ENCODE data around the gene PHAF1. TPM values are rescaled to one million over a fixed set of nuclear protein-coding genes. Genes with fewer than 3 reads are reported as not detected.

Gene PHAF1
- total RNA-seq, 1 donor from 2014 or later = 18.7 TPM

DNA sequence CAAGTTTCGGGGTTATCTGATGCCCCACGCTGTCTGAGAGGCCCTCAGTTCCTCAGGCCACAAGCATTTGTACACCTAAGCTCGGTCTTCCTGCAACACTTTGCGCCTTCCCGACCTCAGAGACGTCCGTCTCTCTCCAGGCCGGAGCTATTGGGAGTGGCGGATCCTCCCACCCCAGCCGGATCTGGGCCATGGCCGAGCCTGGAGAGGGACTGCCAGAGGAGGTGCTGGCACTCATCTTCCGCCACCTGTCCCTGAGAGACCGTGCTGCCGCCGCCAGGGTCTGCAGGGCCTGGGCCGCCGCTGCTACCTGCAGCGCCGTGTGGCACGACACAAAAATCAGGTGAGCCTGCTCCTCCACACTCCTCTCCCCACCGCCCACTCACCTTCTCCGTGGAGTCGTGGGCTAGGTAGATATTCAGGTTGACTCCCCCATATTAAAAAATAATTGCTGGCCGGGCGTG, 51.9 kb downstream of the PHAF1 start:
- intact Hi-C loops (cut with micrococcal nuclease) = loop anchor here (2.0 kb wide), 1 partner anchor 13 kb away; no protein-coding TSS in a partner anchor

DNA sequence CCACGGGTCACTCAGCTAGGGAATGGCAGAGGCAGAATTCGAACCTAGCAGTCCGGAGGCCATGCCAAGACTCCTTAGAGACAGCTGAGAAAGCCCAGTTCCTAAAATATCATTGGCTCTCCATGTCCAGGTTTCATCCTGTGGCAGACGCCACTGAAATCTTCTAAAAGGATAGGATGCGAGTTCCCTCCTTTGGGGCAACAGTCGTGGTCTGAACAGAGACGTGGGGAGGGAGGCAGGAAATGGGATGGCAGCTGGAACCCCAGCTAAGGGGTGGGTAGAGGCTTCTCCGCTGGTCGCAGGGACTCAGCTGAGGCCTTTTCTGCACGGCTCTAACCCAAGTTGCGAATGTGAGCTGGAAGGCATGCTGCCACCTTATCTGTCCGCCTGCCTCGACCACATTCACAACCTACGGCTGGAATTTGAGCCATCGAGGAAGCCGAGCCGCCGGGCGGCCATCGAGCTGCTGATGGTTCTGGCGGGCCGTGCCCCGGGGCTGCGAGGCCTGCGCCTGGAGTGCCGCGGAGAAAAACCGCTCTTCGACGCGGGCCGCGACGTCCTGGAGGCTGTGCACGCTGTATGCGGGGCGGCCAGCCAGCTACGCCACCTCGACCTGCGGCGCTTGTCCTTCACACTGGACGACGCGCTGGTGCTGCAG, 52.9 kb downstream of the PHAF1 start:
- intact Hi-C loops (cut with micrococcal nuclease) = no loop called here

DNA sequence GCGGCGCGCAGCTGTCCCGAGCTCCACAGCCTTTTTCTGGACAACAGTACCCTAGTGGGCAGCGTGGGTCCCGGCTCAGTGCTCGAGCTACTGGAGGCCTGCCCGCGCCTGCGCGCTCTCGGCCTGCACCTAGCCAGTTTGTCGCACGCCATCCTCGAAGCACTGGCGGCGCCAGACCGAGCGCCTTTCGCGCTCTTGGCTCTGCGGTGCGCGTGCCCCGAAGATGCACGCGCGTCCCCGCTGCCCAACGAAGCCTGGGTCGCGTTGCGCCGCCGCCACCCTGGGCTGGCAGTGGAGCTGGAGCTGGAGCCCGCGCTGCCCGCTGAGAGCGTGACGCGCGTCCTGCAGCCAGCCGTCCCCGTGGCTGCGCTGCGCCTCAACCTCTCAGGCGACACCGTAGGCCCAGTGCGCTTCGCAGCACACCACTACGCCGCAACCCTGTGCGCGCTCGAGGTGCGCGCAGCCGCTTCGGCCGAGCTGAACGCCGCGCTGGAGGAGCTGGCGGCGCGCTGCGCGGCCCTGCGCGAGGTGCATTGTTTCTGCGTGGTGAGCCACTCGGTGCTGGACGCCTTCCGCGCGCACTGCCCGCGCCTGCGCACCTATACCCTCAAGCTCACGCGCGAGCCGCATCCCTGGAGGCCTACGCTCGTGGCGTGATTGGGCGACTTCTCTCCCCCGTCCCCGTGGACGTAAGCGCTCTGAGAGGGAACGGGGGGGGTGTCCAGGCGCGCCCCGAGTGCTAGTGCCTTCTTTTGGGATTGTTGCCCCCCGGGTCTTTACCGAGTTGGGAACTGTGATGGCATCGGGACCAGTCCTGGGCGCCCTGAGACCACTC, 53.6 kb downstream of the PHAF1 start:
- intact Hi-C loops (cut with micrococcal nuclease) = no loop called here

DNA sequence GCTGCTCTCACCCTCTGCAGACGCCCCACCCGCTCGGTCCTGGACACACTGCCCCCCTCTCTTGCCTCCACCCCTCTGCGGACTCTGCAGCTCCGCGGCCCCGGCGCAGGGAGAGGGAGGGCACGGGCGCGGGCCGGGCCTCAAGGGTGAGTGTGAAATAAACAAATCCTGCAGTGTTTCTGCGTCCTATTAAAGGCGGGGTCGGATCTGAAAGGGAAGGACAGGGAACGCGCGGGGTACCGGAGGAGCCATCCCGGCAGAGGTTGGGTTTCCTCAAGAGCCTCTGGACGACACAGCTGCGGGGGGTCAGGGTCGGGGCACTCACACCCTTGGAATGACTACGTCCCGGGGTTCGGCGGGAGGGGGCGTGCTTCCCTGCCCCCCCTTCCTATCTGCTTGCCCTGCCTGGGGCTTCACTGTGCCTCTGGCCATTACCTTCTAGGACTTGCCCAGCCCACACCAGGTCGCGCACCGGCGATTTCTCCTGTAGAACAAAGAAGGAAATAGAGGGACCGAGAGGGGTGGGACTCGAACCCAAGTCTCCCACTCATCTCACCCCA, 54.3 kb downstream of the PHAF1 start:
- intact Hi-C loops (cut with micrococcal nuclease) = no loop called here

DNA sequence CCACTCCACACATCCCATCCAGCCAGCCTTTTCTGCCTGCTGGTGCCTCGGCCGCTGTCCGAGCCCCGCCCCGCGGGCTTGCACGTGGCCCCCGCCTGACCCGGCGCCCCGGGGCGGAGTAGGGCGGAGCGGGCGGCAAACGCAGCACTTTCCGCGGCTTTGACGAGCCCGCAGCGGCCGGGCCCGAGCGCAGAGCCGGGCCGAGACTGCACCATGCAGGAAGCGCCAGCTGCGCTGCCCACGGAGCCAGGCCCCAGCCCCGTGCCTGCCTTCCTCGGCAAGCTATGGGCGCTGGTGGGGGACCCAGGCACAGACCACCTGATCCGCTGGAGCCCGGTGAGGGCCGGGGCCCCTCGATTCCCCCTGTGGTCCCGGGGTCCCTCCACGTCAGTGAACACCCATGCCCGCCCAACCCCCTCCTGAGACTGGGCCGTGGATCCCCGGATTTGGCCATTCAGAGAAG, 54.9 kb downstream of the PHAF1 start, which contains the start of gene HSF4:
TSS of gene HSF4 (plus strand) at position 147 of the 463 bp plus-strand sequence. CDS start at position 214, 67 bp downstream.
- intact Hi-C loops (cut with micrococcal nuclease) = no loop called here

DNA sequence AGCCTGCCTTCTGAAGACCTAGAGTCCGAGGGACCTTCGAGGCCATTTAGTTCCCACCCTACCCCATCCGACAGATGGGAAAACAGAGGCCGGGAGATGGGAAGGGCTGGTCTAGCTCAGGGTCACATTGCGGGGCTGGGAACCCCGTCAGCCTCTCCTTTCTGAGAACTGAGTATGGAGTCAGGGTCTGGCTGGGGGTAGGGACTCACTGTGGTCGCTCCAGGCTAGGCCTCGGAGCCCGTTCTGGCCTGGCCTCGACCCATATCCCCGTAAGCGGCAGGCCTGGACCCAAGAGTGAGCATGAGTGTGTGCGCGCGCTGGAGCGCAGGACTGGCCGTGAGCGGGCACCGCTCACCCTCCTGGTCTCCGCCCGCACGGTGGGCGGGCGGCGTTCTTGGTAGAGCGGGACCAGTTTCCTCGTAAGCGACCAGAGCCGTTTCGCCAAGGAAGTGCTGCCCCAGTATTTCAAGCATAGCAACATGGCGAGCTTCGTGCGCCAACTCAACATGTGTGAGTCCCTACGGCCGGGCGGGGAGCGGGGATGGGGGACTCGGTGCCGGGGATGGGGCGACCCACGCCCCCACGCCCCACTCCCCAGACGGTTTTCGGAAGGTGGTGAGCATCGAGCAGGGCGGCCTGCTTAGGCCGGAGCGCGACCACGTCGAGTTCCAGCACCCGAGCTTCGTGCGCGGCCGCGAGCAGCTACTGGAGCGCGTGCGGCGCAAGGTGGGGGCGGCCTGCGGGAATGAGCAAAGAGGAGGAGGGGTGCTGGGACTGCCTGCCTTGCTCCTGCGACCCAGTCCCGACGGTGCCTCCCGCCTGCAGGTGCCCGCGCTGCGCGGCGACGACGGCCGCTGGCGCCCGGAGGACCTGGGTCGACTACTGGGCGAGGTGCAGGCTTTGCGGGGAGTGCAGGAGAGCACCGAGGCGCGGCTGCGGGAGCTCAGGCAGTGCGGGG, 55.7 kb downstream of the PHAF1 start:
- intact Hi-C loops (cut with micrococcal nuclease) = no loop called here

DNA sequence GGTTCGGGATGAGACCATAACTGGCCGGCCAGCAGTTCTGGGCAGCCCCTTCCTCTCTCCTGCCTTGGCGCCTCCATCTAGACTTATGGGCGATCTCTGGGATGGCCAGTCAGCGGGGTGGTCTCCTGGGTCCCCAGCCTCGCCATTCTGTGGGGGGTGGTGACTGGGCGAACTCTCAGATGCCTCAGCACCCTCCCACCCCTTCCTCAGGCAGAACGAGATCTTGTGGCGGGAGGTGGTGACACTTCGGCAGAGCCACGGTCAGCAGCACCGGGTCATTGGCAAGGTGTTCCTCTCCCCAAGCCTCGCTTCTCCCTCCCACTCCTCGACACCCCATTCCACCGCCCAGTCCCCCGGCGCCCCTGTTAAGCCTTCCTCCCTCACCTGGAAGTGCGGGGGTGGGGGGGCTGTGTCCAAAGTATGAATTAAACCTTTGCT, 56.4 kb downstream of the PHAF1 start:
- intact Hi-C loops (cut with micrococcal nuclease) = no loop called here

DNA sequence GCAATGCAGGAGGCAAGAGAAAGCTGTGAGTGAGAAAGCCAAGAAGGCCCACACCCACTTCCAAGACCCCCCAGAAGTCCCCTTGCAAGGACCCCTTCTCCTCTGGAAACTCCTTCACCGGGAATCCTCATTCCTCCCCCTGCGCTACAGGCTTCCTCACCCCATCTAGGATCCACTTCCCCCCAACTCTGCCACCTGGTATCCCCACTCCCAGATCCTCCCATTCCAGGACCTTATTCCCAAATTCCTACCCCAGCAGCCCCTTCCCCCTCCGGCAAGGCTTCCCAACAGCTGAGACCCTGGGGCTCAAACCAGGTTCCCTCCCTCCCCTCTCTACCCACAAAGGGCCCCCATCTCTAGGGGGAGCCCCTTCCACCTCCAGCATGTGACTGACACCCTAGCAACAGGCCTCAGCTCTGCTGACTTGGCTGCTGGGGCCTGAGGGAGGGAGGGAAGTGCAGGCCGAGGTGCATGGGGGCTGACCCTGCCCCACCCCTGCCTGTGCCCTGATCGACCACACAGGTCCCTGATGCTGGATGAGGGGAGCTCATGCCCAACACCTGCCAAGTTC, 56.9 kb downstream of the PHAF1 start:
- intact Hi-C loops (cut with micrococcal nuclease) = no loop called here

DNA sequence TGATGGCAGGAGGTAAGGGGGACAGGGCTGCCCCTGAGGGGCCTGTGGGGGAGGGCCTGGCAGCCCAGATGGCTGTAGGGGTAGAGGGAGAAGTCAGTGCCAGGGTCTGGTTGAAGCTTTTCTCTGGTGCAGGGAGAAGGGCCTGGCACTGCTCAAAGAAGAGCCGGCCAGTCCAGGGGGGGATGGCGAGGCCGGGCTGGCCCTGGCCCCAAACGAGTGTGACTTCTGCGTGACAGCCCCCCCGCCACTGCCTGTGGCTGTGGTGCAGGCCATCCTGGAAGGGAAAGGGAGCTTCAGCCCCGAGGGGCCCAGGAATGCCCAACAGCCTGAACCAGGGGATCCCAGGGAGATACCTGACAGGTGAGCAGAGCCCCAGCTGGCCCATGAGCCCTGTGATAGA, 57.8 kb downstream of the PHAF1 start:
- intact Hi-C loops (cut with micrococcal nuclease) = no loop called here

DNA sequence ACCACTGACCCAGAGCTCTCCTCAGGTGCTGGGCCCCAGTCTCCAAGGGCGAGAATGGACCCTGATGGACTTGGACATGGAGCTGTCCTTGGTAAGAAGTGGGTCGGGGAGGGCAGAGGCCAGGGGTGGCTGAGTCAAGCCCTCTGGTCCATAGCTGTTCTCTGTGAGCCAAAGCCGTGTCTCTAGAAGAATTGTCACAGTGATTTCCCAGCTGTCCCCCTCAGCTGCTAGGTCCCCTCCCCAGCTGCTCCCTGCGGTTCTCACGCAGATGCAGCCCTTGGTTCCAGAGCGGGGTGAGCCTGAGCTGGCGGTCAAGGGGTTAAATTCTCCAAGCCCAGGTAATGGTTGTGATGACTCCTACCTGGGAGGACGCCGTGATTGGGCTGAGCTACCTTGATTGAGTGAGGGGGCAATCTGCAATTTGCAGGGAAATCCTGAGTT, 59.3 kb downstream of the PHAF1 start:
- intact Hi-C loops (cut with micrococcal nuclease) = no loop called here

DNA sequence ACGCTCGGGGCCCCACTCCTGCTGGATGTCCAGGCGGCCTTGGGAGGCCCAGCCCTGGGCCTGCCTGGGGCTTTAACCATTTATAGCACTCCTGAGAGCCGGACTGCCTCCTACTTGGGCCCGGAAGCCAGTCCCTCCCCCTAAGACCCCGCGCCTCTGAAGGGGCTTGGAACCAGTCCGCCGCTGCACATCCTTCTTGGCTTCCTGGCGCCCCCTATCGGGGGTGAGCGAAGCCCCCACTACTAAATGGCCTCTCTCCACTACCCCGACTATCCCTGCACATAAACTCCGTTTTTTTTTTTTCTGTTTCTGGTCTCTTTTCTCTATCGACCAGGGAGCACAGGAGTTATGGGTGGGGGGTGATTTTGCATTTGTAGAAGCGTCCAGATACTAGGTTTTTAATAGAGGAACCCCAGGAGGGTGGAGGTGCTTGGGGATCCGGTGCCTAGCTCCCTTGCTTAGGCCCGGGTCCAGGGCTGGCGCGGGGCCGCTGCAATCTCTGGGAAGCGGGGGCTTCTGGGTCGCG, 60.0 kb downstream of the PHAF1 start:
- intact Hi-C loops (cut with micrococcal nuclease) = no loop called here

DNA sequence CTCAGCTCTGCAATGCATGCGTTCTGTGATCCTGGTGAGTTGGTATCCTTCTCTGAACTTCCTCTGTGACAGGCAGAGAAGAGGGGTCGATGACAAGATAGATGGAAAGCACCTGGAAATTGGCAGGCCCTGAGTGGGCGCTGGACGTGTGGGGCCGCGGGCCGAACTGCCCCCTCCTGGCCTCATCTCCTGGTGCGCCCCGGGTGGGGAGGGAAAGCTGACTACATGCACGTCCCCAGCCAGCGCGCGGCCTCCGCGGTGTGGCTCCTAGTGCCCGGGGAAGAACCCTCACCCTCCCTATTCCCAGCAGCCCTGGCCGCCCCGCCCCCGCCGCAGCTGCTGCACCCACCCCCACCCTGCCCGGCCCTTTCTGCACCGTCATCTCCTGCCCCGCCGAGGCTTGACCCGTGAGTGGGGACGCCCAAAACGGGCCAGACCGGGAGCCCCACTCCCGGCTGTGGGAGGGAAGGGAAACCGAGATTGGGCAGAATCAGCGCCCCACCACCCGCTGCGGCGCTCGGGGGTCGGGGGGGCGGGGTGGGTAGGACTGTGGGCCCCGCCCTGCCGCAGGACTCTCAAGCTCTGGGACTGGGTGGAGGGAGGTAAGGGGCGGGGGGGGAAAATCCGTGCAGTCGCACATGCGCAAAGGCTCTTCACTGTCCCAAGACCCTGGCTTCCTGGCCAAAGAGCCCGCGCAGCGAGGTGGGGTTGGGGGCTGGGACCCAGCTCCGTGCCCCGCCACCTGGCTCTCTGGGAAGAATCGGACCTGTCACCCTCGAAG, 60.6 kb downstream of the PHAF1 start, which contains the start of gene NOL3:
TSS of gene NOL3 (plus strand) at position 371 of the 781 bp plus-strand sequence.
- intact Hi-C loops (cut with micrococcal nuclease) = no loop called here

DNA sequence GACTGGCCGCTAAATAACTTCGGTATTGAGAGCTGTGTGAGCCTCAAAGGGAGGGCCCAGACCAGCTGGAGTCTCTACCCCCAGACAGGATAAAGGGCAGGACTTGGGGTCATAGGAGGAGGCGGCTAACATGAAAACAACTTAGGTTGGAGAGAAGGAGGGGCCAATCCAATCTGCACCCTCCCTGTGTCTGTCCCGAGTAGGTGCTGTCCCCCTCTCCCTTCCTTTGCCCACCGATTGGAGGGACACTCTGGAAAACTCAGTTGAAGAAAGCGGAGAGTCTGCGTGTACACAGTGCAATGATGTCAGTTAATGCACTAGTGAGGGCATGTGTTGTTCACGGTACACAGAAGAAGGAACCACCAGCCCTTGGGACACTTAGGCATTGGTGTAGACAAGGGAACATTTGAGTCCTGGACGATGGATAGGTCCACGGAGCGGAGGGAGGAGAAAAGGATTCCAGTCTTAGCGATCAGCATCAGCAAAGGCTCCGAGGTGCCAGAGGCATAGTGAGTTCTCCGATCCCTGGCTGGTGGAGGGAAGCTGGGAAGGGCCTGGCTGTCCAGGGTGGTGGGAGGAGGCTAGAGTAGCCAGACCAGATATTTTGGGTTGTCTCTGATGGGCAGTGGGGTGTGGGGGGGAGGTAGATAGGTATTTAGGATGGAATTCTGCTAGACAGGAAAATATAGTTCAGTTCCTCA, 61.4 kb downstream of the PHAF1 start:
- intact Hi-C loops (cut with micrococcal nuclease) = no loop called here

DNA sequence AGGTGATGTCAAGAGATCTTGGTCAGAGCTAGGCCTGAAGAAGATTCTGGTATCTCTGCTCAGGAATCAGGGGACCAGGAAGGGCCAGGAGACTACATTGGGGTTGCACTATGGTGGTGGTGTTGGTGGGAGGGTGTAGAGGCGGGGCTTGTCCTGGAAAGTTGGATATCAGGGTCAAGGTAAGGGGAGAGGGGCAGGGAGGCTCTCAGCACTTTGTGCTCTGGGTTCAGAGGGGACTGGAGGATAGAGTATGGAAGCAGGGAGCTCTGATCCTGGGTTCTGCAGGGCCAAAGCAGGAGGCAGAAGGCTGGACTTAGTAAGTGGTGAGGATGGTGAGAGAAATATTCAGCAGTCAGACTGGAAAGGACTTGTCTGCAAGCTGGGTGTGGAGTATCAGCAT, 63.6 kb downstream of the PHAF1 start:
- intact Hi-C loops (cut with micrococcal nuclease) = no loop called here

DNA sequence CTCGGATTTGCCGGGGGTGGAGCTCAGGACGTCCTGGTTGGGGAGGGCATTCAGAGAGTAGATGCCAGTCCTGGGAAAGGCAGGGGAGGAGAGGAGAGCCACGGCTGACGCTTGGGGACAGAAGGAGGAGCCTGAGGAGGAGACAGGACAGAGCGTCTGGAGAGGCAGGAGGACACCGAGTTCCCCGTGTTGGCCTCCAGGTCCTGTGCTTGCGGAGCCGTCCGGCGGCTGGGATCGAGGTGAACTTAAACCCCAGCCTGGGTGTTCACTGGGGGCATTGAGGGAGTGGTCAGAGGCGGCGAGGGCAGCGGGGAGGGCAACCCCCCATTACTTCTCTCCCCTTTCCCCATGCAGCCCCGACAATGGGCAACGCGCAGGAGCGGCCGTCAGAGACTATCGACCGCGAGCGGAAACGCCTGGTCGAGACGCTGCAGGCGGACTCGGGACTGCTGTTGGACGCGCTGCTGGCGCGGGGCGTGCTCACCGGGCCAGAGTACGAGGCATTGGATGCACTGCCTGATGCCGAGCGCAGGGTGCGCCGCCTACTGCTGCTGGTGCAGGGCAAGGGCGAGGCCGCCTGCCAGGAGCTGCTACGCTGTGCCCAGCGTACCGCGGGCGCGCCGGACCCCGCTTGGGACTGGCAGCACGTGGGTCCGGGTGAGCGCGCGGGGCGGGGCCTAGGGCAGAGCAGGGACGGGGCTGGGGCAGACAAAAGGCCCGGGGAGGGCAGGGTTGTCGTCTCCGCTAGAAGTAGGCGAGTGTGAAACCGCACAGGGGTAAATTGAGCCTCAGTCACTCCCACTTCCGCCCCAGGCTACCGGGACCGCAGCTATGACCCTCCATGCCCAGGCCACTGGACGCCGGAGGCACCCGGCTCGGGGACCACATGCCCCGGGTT, 64.3 kb downstream of the PHAF1 start:
- intact Hi-C loops (cut with micrococcal nuclease) = loop anchor here (2.0 kb wide), 1 partner anchor 13 kb away; no protein-coding TSS in a partner anchor

DNA sequence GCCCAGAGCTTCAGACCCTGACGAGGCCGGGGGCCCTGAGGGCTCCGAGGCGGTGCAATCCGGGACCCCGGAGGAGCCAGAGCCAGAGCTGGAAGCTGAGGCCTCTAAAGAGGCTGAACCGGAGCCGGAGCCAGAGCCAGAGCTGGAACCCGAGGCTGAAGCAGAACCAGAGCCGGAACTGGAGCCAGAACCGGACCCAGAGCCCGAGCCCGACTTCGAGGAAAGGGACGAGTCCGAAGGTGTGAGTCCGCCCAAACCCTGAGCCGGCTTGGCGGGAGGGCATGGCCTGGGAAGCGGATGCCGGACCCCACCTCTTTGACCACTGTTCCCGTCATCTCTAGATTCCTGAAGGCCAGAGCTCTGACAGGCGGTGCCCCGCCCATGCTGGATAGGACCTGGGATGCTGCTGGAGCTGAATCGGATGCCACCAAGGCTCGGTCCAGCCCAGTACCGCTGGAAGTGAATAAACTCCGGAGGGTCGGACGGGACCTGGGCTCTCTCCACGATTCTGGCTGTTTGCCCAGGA, 65.0 kb downstream of the PHAF1 start:
- intact Hi-C loops (cut with micrococcal nuclease) = loop anchor here (2.0 kb wide), 1 partner anchor 14 kb away; no protein-coding TSS in a partner anchor

DNA sequence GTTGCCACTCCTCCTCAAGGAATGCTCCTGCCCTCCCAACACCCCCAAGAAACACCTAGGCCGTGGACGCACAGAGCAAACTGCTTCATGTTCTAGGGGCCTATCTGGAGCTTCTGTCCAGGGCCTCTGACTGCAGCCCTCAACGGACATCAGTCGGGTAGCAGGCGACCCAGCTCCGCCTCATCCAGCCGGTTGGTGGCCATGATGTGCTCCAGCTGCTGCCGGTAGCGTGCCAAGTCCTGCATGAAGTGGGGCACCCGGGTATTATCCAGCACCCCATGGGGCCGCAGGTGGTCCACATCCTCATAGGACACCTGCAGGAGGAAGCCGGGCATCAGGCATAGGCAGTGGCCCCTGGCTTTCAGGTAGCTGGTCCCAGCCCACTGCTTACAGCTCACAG, 66.9 kb downstream of the PHAF1 start:
- intact Hi-C loops (cut with micrococcal nuclease) = no loop called here

Measured in T-helper 2 cell treated with Interferon-gamma antibody and Interleukin-4, amounts not matched to agents 100 ng/mL and 5 ng/mL, for 36 hours (primary cell).